Neural progenitor cell (in vitro differentiated cells): Measurements from ENCODE around the gene STX8. TPM values are rescaled to one million over a fixed set of nuclear protein-coding genes. Genes with fewer than 3 reads are reported as not detected.
A peak's percentile ranks its signal among the peaks of the same experiment; 100 is the strongest.

ENCODE experiments used
- DNase-seq: peaks from one replicate; pipeline ENCODE4 v3.0.0-alpha.2; 2016; ENCODE audit warnings: low spot score
- H2AFZ ChIP-seq: fragments of 200-600 bp; sonication (generic); replicated peaks from 2 replicates; pipeline ENCODE4 v1.6.1; 2016; ENCODE audit warnings: antibody characterized with exemption
- H3F3A ChIP-seq: fragments of 200-600 bp; sonication (generic); 2 replicates; pipeline ENCODE4 v1.6.1; 2016; ENCODE audit warnings: antibody characterized with exemption, low read depth
- H3K27ac ChIP-seq: fragments of 200-600 bp; sonication (generic); 2 replicates; pipeline ENCODE4 v1.5.1; 2016; ENCODE audit warnings: mild to moderate bottlenecking
- H3K27me3 ChIP-seq: fragments of 200-600 bp; sonication (generic); 2 replicates; pipeline ENCODE4 v1.6.1; 2016; ENCODE audit warnings: mild to moderate bottlenecking, moderate library complexity
- H3K36me3 ChIP-seq: fragments of 200-600 bp; sonication (generic); 2 replicates; pipeline ENCODE4 v1.5.1; 2016
- H3K4me1 ChIP-seq: fragments of 200-600 bp; sonication (generic); 2 replicates; pipeline ENCODE4 v1.6.1; 2016; ENCODE audit warnings: mixed run types
- H3K4me2 ChIP-seq: fragments of 200-600 bp; sonication (generic); 2 replicates; pipeline ENCODE4 v1.6.1; 2016
- H3K4me3 ChIP-seq: fragments of 200-600 bp; sonication (generic); 2 replicates; pipeline ENCODE4 v1.5.1; 2016
- H3K79me2 ChIP-seq: fragments of 200-600 bp; sonication (generic); 2 replicates; pipeline ENCODE4 v1.6.1; 2016; ENCODE audit warnings: low read depth
- H3K9ac ChIP-seq: fragments of 200-600 bp; sonication (generic); 2 replicates; pipeline ENCODE4 v1.6.1; 2016
- H3K9me3 ChIP-seq: fragments of 200-600 bp; sonication (generic); 2 replicates; pipeline ENCODE4 v1.5.1; 2016; ENCODE audit warnings: low read depth
- H4K20me1 ChIP-seq: fragments of 200-600 bp; sonication (generic); 2 replicates; pipeline ENCODE4 v1.6.1; 2016; ENCODE audit warnings: low read depth
- H3K27ac Mint-ChIP-seq: 3 replicates; pipeline ENCODE4 v1.8.0; 2021; ENCODE audit warnings: mixed read lengths
- H3K27me3 Mint-ChIP-seq: 2 replicates; pipeline ENCODE4 v1.8.0; 2022; ENCODE audit warnings: low read depth, mild to moderate bottlenecking, inconsistent platforms, moderate library complexity, mixed read lengths; ENCODE audit not compliant: insufficient read depth
- H3K36me3 Mint-ChIP-seq: 3 replicates; pipeline ENCODE4 v1.8.0; 2021; ENCODE audit warnings: mixed read lengths
- H3K4me1 Mint-ChIP-seq: 3 replicates; pipeline ENCODE4 v1.8.0; 2021; ENCODE audit warnings: mixed read lengths
- H3K4me3 Mint-ChIP-seq: 3 replicates; pipeline ENCODE4 v1.8.0; 2021; ENCODE audit warnings: mild to moderate bottlenecking, moderate library complexity, mixed read lengths
- H3K9me3 Mint-ChIP-seq: 3 replicates; pipeline ENCODE4 v1.8.0; 2020; ENCODE audit warnings: mixed read lengths
- CTCF ChIP-seq: fragments of 200-600 bp; sonication (generic); IDR thresholded peaks from 2 replicates; pipeline ENCODE4 v1.5.1; 2017; ENCODE audit warnings: antibody characterized with exemption, mild to moderate bottlenecking
- EZH2 ChIP-seq: fragments of 200-600 bp; sonication (generic); IDR thresholded peaks from 2 replicates; pipeline ENCODE4 v1.6.1; 2017; ENCODE audit warnings: antibody characterized with exemption, mild to moderate bottlenecking, moderate library complexity
- EZH2phosphoT487 ChIP-seq: fragments of 200-600 bp; sonication (generic); IDR thresholded peaks from 2 replicates; pipeline ENCODE4 v1.6.1; 2017; ENCODE audit warnings: antibody characterized with exemption
- total RNA-seq: library from RNA; depleted of rRNA; stranded (reverse); fragments of >200 nt; gene quantifications from 2 replicates; pipeline ENCODE4 v1.2.3, GENCODE V29; 2015; ENCODE audit warnings: low replicate concordance

STX8 gene
- total RNA-seq, 1 donor from 2014 or later, result 79.7 TPM

- no peaks in the 10 kb centered on the region for H3K36me3 ChIP-seq
- no peaks in the 10 kb centered on the region for H3K9me3 ChIP-seq
- Mint-ChIP-seq H3K9me3 (peaks cover 3% of the 10 kb centered on the region), H3K27ac (no peak overlapping the region), H3K4me3 (no peak overlapping the region), H3K4me1 (peaks cover 7% of the 10 kb centered on the region), H3K27me3 (peaks cover 4% of the 10 kb centered on the region), H3K36me3 (peaks cover 5% of the 10 kb centered on the region)
- TF ChIP-seq CTCF, result no peak
- no peak for TF ChIP-seq EZH2phosphoT487
- no peak for TF ChIP-seq EZH2
- no peak overlapping the region for H2AFZ ChIP-seq
- H3F3A ChIP-seq, result no peaks in the 10 kb centered on the region
- DNase-seq, result no peak
- H3K27ac ChIP-seq, result no peak overlapping the region
- no peaks in the 10 kb centered on the region for H4K20me1 ChIP-seq
- no peaks in the 10 kb centered on the region for H3K79me2 ChIP-seq
- no peak overlapping the region for H3K4me2 ChIP-seq
- no peaks in the 10 kb centered on the region for H3K4me1 ChIP-seq
- no peaks in the 10 kb centered on the region for H3K27me3 ChIP-seq
- no peak overlapping the region for H3K9ac ChIP-seq
- no peak overlapping the region for H3K4me3 ChIP-seq
Measured at GRCh38 chr17:9403257-9403656, 172.4 kb downstream of the STX8 start.

DNA sequence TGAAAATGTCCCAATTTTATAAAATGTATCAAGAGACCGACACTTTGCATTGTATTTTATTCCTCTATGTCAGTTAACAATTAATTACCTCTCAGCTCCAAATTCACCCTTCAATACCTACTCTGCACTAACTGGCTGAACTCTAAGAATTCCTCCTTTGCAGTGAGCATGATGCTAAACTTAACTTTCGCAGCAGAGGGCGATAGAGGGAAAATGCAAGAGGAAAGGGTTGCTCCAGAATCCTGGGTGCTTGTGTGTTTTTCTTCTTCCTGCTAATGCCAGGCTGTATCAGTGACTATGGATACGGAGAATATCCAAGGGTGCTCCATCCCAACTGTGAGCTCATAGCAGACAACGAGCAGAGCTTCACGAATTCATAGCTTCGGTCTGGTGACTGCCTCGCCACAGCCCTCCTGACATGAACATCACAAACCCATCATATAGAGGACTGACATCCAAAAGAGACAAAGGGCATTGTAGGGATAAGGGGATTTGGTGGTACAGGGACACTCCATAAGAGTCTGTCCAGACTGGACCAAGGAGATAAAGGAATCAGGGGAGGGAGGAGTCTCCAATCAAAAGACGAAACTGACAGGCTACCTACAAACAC lies 172.9 kb downstream of the STX8 start:
- H3K4me1 ChIP-seq, result no peaks in the 10 kb centered on the region
- H3K27me3 ChIP-seq, result no peaks in the 10 kb centered on the region
- H3K9me3 Mint-ChIP-seq, result peaks cover 3% of the 10 kb centered on the region
- H3K36me3 Mint-ChIP-seq, result peaks cover 5% of the 10 kb centered on the region
- no peaks in the 10 kb centered on the region for H3K79me2 ChIP-seq
- no peaks in the 10 kb centered on the region for H3K36me3 ChIP-seq
- H3K4me3 ChIP-seq, result no peak overlapping the region
- peak; percentile 39 for DNase-seq
- H3K4me3 Mint-ChIP-seq, result no peak overlapping the region
- H3K27me3 Mint-ChIP-seq, result peaks cover 4% of the 10 kb centered on the region
- no peak overlapping the region for H3K27ac Mint-ChIP-seq
- H3K9me3 ChIP-seq, result no peaks in the 10 kb centered on the region
- TF ChIP-seq EZH2 (no peak), CTCF (peak; percentile 56)
- H3K27ac ChIP-seq, result no peak overlapping the region
- no peak overlapping the region for H3K9ac ChIP-seq
- H4K20me1 ChIP-seq, result no peaks in the 10 kb centered on the region
- H2AFZ ChIP-seq, result no peak overlapping the region
- no peak overlapping the region for H3K4me2 ChIP-seq
- H3K4me1 Mint-ChIP-seq, result peaks cover 7% of the 10 kb centered on the region
- H3F3A ChIP-seq, result no peaks in the 10 kb centered on the region

DNA sequence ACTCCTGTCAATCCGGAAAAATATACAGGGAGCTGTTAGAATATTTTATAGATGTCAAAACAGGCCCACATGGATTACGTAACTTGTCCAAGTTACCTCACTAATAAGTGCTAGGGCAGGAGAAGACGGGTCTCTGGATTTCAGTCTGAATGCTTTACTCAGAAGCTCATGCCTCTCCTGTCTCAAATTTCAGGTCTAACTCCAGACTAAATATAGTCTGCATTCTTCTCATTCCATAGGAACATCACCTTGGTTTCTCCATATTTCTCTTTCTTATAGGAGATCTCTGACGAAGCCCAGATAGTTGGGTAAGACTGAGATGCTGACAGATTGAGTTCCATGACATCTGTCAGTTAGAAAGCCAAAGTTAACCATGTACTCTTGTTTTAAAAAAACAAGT lies 174.2 kb downstream of the STX8 start:
- Histone ChIP-seq H3K9me3 (no peaks in the 10 kb centered on the region), H2AFZ (no peak overlapping the region), H3K27ac (no peak overlapping the region), H3K79me2 (no peaks in the 10 kb centered on the region), H4K20me1 (no peaks in the 10 kb centered on the region), H3F3A (no peaks in the 10 kb centered on the region), H3K36me3 (no peaks in the 10 kb centered on the region), H3K4me2 (no peak overlapping the region), H3K4me3 (no peak overlapping the region), H3K9ac (no peak overlapping the region), H3K4me1 (no peaks in the 10 kb centered on the region), H3K27me3 (no peaks in the 10 kb centered on the region)
- H3K27ac Mint-ChIP-seq, result no peak overlapping the region
- no peak for DNase-seq
- peaks cover 5% of the 10 kb centered on the region for H3K36me3 Mint-ChIP-seq
- no peak overlapping the region for H3K4me3 Mint-ChIP-seq
- H3K9me3 Mint-ChIP-seq, result peaks cover 3% of the 10 kb centered on the region
- peaks cover 7% of the 10 kb centered on the region for H3K4me1 Mint-ChIP-seq
- TF ChIP-seq CTCF (no peak), EZH2phosphoT487 (no peak), EZH2 (no peak)
- peaks cover 6% of the 10 kb centered on the region for H3K27me3 Mint-ChIP-seq
